GM23338 (cell line): ENCODE data around the gene PCSK7. TPM values are rescaled to one million over a fixed set of nuclear protein-coding genes. Genes with fewer than 3 reads are reported as not detected.

Experiments
- ATAC-seq: fragments of 200-7000 bp; cut with Tn5 transposase; 3 replicates; pipeline ENCODE4 v1.9.1; 2020
- DNase-seq: peaks from one replicate; pipeline ENCODE4 v3.0.0-alpha.2; 2015; ENCODE audit warnings: low spot score
- H2AFZ ChIP-seq: fragments of 200-600 bp; sonication (generic); 2 replicates; pipeline ENCODE4 v1.8.0; 2016; ENCODE audit warnings: antibody characterized with exemption, mild to moderate bottlenecking, moderate library complexity
- H3F3A ChIP-seq: fragments of 200-600 bp; sonication (generic); replicated peaks from 2 replicates; pipeline ENCODE4 v1.8.0; 2017; ENCODE audit warnings: antibody characterized with exemption, mixed run types, low read depth
- H3K27ac ChIP-seq: fragments of 200-600 bp; sonication (generic); 2 replicates; pipeline ENCODE4 v1.6.1; 2016; ENCODE audit warnings: low read depth
- H3K27me3 ChIP-seq: fragments of 200-600 bp; sonication (generic); 2 replicates; pipeline ENCODE4 v1.8.0; 2016; ENCODE audit warnings: mild to moderate bottlenecking, mixed run types, moderate library complexity; ENCODE audit not compliant: insufficient read depth
- H3K36me3 ChIP-seq: fragments of 200-600 bp; sonication (generic); 2 replicates; pipeline ENCODE4 v1.8.0; 2016; ENCODE audit warnings: mild to moderate bottlenecking; ENCODE audit not compliant: insufficient read depth
- H3K4me1 ChIP-seq: fragments of 200-600 bp; sonication (generic); 2 replicates; pipeline ENCODE4 v1.8.0; 2016; ENCODE audit warnings: mild to moderate bottlenecking, moderate library complexity; ENCODE audit not compliant: insufficient read depth
- H3K4me2 ChIP-seq: fragments of 200-600 bp; sonication (generic); 2 replicates; pipeline ENCODE4 v1.7.1; 2017; ENCODE audit warnings: mixed run types
- H3K4me3 ChIP-seq: fragments of 200-600 bp; sonication (generic); 2 replicates; pipeline ENCODE4 v1.6.1; 2016; ENCODE audit warnings: mixed run types
- H3K79me2 ChIP-seq: fragments of 200-600 bp; sonication (generic); replicated peaks from 2 replicates; pipeline ENCODE4 v1.8.0; 2017; ENCODE audit warnings: mild to moderate bottlenecking; ENCODE audit not compliant: insufficient read depth
- H3K9me2 ChIP-seq: fragments of 200-600 bp; sonication (generic); 2 replicates; pipeline ENCODE4 v1.8.0; 2017; ENCODE audit not compliant: insufficient read depth
- H4K20me1 ChIP-seq: fragments of 200-600 bp; sonication (generic); replicated peaks from 2 replicates; pipeline ENCODE4 v1.8.0; 2017; ENCODE audit warnings: mild to moderate bottlenecking; ENCODE audit not compliant: insufficient read depth
- H3K27ac Mint-ChIP-seq: 2 replicates; pipeline ENCODE4 v1.8.0; 2020; ENCODE audit warnings: inconsistent platforms, mild to moderate bottlenecking, moderate library complexity, mixed read lengths
- H3K27me3 Mint-ChIP-seq: 3 replicates; pipeline ENCODE4 v1.8.0; 2022; ENCODE audit warnings: low read depth, mild to moderate bottlenecking, moderate library complexity, mixed read lengths, inconsistent platforms; ENCODE audit not compliant: insufficient read depth, poor library complexity
- H3K36me3 Mint-ChIP-seq: 3 replicates; pipeline ENCODE4 v1.8.0; 2021; ENCODE audit warnings: low read depth, mild to moderate bottlenecking, inconsistent platforms, moderate library complexity, mixed read lengths
- H3K4me1 Mint-ChIP-seq: 3 replicates; pipeline ENCODE4 v1.8.0; 2020; ENCODE audit warnings: mild to moderate bottlenecking, inconsistent platforms, mixed read lengths
- H3K4me3 Mint-ChIP-seq: 3 replicates; pipeline ENCODE4 v1.8.0; 2021; ENCODE audit warnings: moderate library complexity, mild to moderate bottlenecking, inconsistent platforms, mixed read lengths
- H3K9me3 Mint-ChIP-seq: 3 replicates; pipeline ENCODE4 v1.8.0; 2020; ENCODE audit warnings: moderate library complexity, mild to moderate bottlenecking, inconsistent platforms, mixed read lengths
- CREB1 ChIP-seq: fragments of 250-450 bp; sonication (Bioruptor Pico); IDR thresholded peaks from 2 replicates; pipeline ENCODE4 v1.5.0; 2020; ENCODE audit warnings: low read depth, mild to moderate bottlenecking, moderate library complexity
- EZH2 ChIP-seq: fragments of 200-600 bp; sonication (generic); IDR thresholded peaks from one replicate; pipeline ENCODE4 v1.8.0; 2017; ENCODE audit warnings: antibody characterized with exemption, mild to moderate bottlenecking, low read depth; ENCODE audit not compliant: unreplicated experiment
- EZH2phosphoT487 ChIP-seq: fragments of 200-600 bp; sonication (generic); IDR thresholded peaks from one replicate; pipeline ENCODE4 v1.8.1; 2018; ENCODE audit warnings: antibody characterized with exemption; ENCODE audit not compliant: unreplicated experiment
- JUNB ChIP-seq: IDR thresholded peaks from one replicate; pipeline ENCODE4 v1.6.1; 2016; ENCODE audit warnings: antibody characterized with exemption; ENCODE audit not compliant: unreplicated experiment
- NANOG ChIP-seq: IDR thresholded peaks from 2 replicates; pipeline ENCODE4 v1.6.1; 2016; ENCODE audit warnings: antibody characterized with exemption, borderline replicate concordance
- POLR2AphosphoS5 ChIP-seq: IDR thresholded peaks from 2 replicates; pipeline ENCODE4 v1.6.1; 2016; ENCODE audit warnings: antibody characterized with exemption, low read depth
- STAT1 ChIP-seq: IDR thresholded peaks from one replicate; pipeline ENCODE4 v1.6.1; 2016; ENCODE audit warnings: antibody characterized with exemption; ENCODE audit not compliant: unreplicated experiment
- ZNF114 ChIP-seq: fragments of 250-450 bp; sonication (Bioruptor Pico); IDR thresholded peaks from 2 replicates; pipeline ENCODE4 v1.5.0; 2020; ENCODE audit warnings: mild to moderate bottlenecking, moderate library complexity
- ZNF331 ChIP-seq: fragments of 250-450 bp; sonication (Bioruptor Pico); IDR thresholded peaks from 2 replicates; pipeline ENCODE4 v1.5.0; 2020; ENCODE audit warnings: low read depth, mild to moderate bottlenecking, moderate library complexity
- polyA plus RNA-seq: library from polyadenylated mRNA; unstranded; fragments of >200 nt; fragmentation: Nextera tagmentation; extraction: Ambion mirVana; gene quantifications from 2 replicates; pipeline ENCODE4 v1.2.1, GENCODE V29; 2016
- total RNA-seq: library from RNA; depleted of rRNA; stranded (reverse); fragments of >200 nt; shearing (Covaris generic); gene quantifications from 2 replicates; pipeline ENCODE4 v1.2.3, GENCODE V29; 2014
- TF ChIP-seq, protein P1 (sequence below): fragments of 250-450 bp; sonication (Bioruptor Pico); IDR thresholded peaks from 2 replicates; pipeline ENCODE4 v1.5.0; 2020; ENCODE audit warnings: mild to moderate bottlenecking, moderate library complexity
- TF ChIP-seq, protein P2 (sequence below): IDR thresholded peaks from one replicate; pipeline ENCODE4 v1.6.1; 2018; ENCODE audit warnings: antibody characterized with exemption; ENCODE audit not compliant: unreplicated experiment
- TF ChIP-seq, protein P3 (sequence below): IDR thresholded peaks from 2 replicates; pipeline ENCODE4 v1.6.1; 2016; ENCODE audit warnings: antibody characterized with exemption
- TF ChIP-seq, protein P4 (sequence below), 2 experiments: fragments of 200-600 bp in 1 of 2; sonication (generic) in 1 of 2; conservative IDR thresholded peaks; 2 replicates each; pipeline versions ENCODE4 v1.5.1 to v1.6.1; 2016 to 2017; ENCODE audit warnings: antibody characterized with exemption in 2 of 2, low read depth in 2 of 2, mild to moderate bottlenecking in 2 of 2, moderate library complexity in 1 of 2

Gene PCSK7
- total and polyA plus RNA-seq, 2 experiments from 2014 or later, result 12.4 to 46.4 TPM

DNA sequence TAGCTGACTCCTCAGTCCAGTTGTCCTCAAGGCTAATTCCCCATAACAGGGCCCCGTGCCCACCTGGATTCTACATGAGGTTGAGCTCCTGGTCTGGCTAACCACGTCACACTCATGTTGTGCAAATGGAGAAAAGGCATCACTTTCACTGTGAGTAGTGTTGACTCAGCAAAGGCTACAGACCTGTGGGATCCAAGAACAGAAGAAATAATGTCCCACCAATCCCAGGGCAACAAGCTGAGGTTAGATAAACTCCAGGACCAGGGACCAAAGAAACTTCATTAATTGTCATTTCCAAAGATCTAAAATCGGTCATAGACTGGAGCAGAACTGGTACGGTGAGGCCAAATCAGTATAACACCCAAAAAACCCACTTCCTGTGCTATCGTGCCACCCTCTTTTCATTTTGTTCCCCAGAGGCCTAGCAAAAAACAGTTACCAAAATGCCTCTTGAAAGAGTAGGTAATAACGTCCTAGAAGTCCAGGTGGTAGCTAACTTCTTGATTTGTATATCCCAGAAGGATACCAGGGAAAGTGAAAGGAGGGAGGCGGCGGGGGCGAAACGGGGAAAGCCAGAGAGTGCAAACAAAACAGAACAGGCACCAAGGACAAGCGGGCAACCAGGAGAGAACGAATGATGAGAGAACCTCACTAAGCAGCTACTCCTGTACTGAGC, 1.4 kb downstream of the PCSK7 start:
- DNase-seq, result no peak
- Histone ChIP-seq H3K4me1 (peaks cover 7% of the 10 kb centered on the region), H3F3A (peaks cover 7% of the 10 kb centered on the region; the same call in 1 of the 2 replicates), H3K79me2 (peaks cover 39% of the 10 kb centered on the region), H3K9me2 (no peaks in the 10 kb centered on the region), H4K20me1 (peaks cover 7% of the 10 kb centered on the region; the same call in 1 of the 2 replicates), H3K4me2 (peak overlapping the region; percentile 80; the same call in 1 of the 2 replicates), H3K36me3 (no peaks in the 10 kb centered on the region), H3K27ac (no peak overlapping the region), H3K4me3 (no peak overlapping the region), H3K27me3 (no peaks in the 10 kb centered on the region), H2AFZ (no peak overlapping the region)
- Mint-ChIP-seq H3K36me3 (peaks cover 16% of the 10 kb centered on the region), H3K27me3 (peaks cover 15% of the 10 kb centered on the region), H3K27ac (no peak overlapping the region), H3K4me1 (peaks cover 25% of the 10 kb centered on the region), H3K9me3 (no peaks in the 10 kb centered on the region), H3K4me3 (peak overlapping the region; percentile 95)
- no peak for TF ChIP-seq ZNF114
- no peak for TF ChIP-seq EZH2
- TF ChIP-seq ZNF331 (CRISPR knock-in tag), result no peak
- TF ChIP-seq, protein P1, sequence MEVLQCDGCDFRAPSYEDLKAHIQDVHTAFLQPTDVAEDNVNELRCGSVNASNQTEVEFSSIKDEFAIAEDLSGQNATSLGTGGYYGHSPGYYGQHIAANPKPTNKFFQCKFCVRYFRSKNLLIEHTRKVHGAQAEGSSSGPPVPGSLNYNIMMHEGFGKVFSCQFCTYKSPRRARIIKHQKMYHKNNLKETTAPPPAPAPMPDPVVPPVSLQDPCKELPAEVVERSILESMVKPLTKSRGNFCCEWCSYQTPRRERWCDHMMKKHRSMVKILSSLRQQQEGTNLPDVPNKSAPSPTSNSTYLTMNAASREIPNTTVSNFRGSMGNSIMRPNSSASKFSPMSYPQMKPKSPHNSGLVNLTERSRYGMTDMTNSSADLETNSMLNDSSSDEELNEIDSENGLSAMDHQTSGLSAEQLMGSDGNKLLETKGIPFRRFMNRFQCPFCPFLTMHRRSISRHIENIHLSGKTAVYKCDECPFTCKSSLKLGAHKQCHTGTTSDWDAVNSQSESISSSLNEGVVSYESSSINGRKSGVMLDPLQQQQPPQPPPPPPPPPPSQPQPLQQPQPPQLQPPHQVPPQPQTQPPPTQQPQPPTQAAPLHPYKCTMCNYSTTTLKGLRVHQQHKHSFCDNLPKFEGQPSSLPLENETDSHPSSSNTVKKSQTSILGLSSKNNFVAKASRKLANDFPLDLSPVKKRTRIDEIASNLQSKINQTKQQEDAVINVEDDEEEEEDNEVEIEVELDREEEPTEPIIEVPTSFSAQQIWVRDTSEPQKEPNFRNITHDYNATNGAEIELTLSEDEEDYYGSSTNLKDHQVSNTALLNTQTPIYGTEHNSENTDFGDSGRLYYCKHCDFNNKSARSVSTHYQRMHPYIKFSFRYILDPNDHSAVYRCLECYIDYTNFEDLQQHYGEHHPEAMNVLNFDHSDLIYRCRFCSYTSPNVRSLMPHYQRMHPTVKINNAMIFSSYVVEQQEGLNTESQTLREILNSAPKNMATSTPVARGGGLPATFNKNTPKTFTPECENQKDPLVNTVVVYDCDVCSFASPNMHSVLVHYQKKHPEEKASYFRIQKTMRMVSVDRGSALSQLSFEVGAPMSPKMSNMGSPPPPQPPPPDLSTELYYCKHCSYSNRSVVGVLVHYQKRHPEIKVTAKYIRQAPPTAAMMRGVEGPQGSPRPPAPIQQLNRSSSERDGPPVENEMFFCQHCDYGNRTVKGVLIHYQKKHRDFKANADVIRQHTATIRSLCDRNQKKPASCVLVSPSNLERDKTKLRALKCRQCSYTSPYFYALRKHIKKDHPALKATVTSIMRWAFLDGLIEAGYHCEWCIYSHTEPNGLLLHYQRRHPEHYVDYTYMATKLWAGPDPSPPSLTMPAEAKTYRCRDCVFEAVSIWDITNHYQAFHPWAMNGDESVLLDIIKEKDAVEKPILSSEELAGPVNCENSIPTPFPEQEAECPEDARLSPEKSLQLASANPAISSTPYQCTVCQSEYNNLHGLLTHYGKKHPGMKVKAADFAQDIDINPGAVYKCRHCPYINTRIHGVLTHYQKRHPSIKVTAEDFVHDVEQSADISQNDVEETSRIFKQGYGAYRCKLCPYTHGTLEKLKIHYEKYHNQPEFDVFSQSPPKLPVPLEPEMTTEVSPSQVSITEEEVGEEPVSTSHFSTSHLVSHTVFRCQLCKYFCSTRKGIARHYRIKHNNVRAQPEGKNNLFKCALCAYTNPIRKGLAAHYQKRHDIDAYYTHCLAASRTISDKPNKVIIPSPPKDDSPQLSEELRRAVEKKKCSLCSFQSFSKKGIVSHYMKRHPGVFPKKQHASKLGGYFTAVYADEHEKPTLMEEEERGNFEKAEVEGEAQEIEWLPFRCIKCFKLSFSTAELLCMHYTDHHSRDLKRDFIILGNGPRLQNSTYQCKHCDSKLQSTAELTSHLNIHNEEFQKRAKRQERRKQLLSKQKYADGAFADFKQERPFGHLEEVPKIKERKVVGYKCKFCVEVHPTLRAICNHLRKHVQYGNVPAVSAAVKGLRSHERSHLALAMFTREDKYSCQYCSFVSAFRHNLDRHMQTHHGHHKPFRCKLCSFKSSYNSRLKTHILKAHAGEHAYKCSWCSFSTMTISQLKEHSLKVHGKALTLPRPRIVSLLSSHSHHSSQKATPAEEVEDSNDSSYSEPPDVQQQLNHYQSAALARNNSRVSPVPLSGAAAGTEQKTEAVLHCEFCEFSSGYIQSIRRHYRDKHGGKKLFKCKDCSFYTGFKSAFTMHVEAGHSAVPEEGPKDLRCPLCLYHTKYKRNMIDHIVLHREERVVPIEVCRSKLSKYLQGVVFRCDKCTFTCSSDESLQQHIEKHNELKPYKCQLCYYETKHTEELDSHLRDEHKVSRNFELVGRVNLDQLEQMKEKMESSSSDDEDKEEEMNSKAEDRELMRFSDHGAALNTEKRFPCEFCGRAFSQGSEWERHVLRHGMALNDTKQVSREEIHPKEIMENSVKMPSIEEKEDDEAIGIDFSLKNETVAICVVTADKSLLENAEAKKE, result no peak
- no peak for TF ChIP-seq NANOG
- no peak for TF ChIP-seq STAT1
- no peak for TF ChIP-seq JUNB
- TF ChIP-seq POLR2AphosphoS5, result no peak
- TF ChIP-seq, protein P2, sequence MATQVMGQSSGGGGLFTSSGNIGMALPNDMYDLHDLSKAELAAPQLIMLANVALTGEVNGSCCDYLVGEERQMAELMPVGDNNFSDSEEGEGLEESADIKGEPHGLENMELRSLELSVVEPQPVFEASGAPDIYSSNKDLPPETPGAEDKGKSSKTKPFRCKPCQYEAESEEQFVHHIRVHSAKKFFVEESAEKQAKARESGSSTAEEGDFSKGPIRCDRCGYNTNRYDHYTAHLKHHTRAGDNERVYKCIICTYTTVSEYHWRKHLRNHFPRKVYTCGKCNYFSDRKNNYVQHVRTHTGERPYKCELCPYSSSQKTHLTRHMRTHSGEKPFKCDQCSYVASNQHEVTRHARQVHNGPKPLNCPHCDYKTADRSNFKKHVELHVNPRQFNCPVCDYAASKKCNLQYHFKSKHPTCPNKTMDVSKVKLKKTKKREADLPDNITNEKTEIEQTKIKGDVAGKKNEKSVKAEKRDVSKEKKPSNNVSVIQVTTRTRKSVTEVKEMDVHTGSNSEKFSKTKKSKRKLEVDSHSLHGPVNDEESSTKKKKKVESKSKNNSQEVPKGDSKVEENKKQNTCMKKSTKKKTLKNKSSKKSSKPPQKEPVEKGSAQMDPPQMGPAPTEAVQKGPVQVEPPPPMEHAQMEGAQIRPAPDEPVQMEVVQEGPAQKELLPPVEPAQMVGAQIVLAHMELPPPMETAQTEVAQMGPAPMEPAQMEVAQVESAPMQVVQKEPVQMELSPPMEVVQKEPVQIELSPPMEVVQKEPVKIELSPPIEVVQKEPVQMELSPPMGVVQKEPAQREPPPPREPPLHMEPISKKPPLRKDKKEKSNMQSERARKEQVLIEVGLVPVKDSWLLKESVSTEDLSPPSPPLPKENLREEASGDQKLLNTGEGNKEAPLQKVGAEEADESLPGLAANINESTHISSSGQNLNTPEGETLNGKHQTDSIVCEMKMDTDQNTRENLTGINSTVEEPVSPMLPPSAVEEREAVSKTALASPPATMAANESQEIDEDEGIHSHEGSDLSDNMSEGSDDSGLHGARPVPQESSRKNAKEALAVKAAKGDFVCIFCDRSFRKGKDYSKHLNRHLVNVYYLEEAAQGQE, result no peak
- TF ChIP-seq, protein P3, sequence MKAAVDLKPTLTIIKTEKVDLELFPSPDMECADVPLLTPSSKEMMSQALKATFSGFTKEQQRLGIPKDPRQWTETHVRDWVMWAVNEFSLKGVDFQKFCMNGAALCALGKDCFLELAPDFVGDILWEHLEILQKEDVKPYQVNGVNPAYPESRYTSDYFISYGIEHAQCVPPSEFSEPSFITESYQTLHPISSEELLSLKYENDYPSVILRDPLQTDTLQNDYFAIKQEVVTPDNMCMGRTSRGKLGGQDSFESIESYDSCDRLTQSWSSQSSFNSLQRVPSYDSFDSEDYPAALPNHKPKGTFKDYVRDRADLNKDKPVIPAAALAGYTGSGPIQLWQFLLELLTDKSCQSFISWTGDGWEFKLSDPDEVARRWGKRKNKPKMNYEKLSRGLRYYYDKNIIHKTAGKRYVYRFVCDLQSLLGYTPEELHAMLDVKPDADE, result no peak
- no peak for TF ChIP-seq CREB1 (CRISPR knock-in tag)
- no peak for TF ChIP-seq EZH2phosphoT487
- TF ChIP-seq, protein P4, sequence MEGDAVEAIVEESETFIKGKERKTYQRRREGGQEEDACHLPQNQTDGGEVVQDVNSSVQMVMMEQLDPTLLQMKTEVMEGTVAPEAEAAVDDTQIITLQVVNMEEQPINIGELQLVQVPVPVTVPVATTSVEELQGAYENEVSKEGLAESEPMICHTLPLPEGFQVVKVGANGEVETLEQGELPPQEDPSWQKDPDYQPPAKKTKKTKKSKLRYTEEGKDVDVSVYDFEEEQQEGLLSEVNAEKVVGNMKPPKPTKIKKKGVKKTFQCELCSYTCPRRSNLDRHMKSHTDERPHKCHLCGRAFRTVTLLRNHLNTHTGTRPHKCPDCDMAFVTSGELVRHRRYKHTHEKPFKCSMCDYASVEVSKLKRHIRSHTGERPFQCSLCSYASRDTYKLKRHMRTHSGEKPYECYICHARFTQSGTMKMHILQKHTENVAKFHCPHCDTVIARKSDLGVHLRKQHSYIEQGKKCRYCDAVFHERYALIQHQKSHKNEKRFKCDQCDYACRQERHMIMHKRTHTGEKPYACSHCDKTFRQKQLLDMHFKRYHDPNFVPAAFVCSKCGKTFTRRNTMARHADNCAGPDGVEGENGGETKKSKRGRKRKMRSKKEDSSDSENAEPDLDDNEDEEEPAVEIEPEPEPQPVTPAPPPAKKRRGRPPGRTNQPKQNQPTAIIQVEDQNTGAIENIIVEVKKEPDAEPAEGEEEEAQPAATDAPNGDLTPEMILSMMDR (conservative IDR thresholded peaks at IDR 0.05; ENCODE audit: low read depth in 2 of 2), result no peak
- ATAC-seq, result no peak
